Coronary artery (tissue), 2 donors: ENCODE results near the gene CDC42EP3.

Source experiments
- DNase-seq: peaks from one replicate; pipeline ENCODE4 v3.0.0-alpha.2; 2017; ENCODE audit warnings: low spot score
- H3K27ac ChIP-seq, 2 donors: fragments of 200-600 bp; sonication (generic); one replicate each; pipeline ENCODE4 v1.5.1; 2016 to 2019
- H3K4me3 ChIP-seq: fragments of 200-600 bp; sonication (generic); 2 replicates; pipeline ENCODE4 v1.5.1; 2016; ENCODE audit warnings: mild to moderate bottlenecking, moderate library complexity
- CTCF ChIP-seq: fragments of 200-600 bp; sonication (generic); IDR thresholded peaks from one replicate; pipeline ENCODE4 v1.5.1; 2019; ENCODE audit warnings: antibody characterized with exemption

The CDC42EP3 gene

GRCh38 chr2:37632310-37632709 is 39.1 kb downstream of the CDC42EP3 start:
- TF ChIP-seq CTCF = no peak
- no peak for DNase-seq
- H3K27ac ChIP-seq = no peak overlapping the region
- H3K4me3 ChIP-seq = no peak overlapping the region

- Histone ChIP-seq H3K27ac (no peak overlapping the region), H3K4me3 (no peak overlapping the region)
- no peak for DNase-seq
- no peak for TF ChIP-seq CTCF
Measured at GRCh38 chr2:37631698-37632097, 39.7 kb downstream of the CDC42EP3 start.

GRCh38 chr2:37631292-37631691 is 40.1 kb downstream of the CDC42EP3 start:
- Histone ChIP-seq H3K27ac (no peak overlapping the region), H3K4me3 (no peak overlapping the region)
- no peak for DNase-seq
- no peak for TF ChIP-seq CTCF

- Histone ChIP-seq H3K4me3 (no peak overlapping the region), H3K27ac (no peak overlapping the region)
- no peak for DNase-seq
- TF ChIP-seq CTCF = no peak
Measured at GRCh38 chr2:37630776-37631175, 40.7 kb downstream of the CDC42EP3 start.

- H3K27ac ChIP-seq = no peak overlapping the region
- no peak overlapping the region for H3K4me3 ChIP-seq
- DNase-seq = no peak
- TF ChIP-seq CTCF = no peak
Measured at GRCh38 chr2:37630301-37630700, 41.1 kb downstream of the CDC42EP3 start.

GRCh38 chr2:37629529-37629928 is 41.9 kb downstream of the CDC42EP3 start:
- DNase-seq = no peak
- no peak overlapping the region for H3K4me3 ChIP-seq
- TF ChIP-seq CTCF = no peak
- no peak overlapping the region for H3K27ac ChIP-seq

GRCh38 chr2:37627710-37628109 is 43.7 kb downstream of the CDC42EP3 start:
- H3K27ac ChIP-seq = no peak overlapping the region
- TF ChIP-seq CTCF = no peak
- no peak overlapping the region for H3K4me3 ChIP-seq

More at GRCh38 chr2:37627710-37628109, 43.7 kb downstream of the CDC42EP3 start:
- no peak for DNase-seq
